GM12892 (cell line): ENCODE measurements around the gene ACER1.

Experiments
- POLR2A ChIP-seq: IDR thresholded peaks from 2 replicates; pipeline ENCODE4 v1.6.1; 2011; ENCODE audit warnings: low read depth, low read length, control low read depth
- POLR2AphosphoS5 ChIP-seq: IDR thresholded peaks from 2 replicates; pipeline ENCODE4 v1.6.1; 2011; ENCODE audit warnings: low read depth, low read length, control low read depth
- TAF1 ChIP-seq: IDR thresholded peaks from 2 replicates; pipeline ENCODE4 v1.6.1; 2011; ENCODE audit warnings: low read depth, mild to moderate bottlenecking, control low read depth, low read length, borderline replicate concordance

DNA sequence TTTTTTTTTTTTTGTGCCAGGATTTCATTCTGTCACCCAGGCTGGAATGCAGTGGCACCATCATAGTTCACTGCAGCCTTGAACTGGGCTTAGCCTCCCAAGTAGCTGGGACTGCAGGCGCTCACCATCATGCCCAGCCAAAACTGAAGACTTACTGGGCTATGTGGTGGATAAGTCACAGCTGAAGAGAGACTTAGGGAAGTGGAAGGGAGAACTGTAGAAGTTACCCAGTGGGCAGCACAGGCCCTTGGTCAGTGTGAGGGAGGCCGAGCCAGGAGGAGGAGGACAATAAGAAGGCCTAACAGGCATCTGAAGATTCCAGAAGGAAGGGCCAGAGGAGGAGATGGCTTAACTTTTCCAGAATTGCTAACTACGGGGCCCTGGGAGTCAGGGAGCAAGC is 46.3 kb upstream of the ACER1 start:
- TF ChIP-seq POLR2A (no peak), POLR2AphosphoS5 (no peak), TAF1 (no peak)
